GM12878 (cell line): ENCODE data around the gene NAA38. TPM values are rescaled to one million over a fixed set of nuclear protein-coding genes. Genes with fewer than 3 reads are reported as not detected.

Experiments used
- BHLHE40 ChIP-seq, 2 experiments: fragments of 450-650 bp in 1 of 2; IDR thresholded peaks; 2 replicates each; pipeline ENCODE4 v1.6.1; 2011 to 2017; ENCODE audit warnings: low read depth in 2 of 2, borderline replicate concordance in 1 of 2, improper control_type of control experiment in 1 of 2, low read length in 1 of 2, mild to moderate bottlenecking in 1 of 2
- BRCA1 ChIP-seq: IDR thresholded peaks from 2 replicates; pipeline ENCODE4 v1.6.1; 2011; ENCODE audit warnings: low read depth, low read length, improper control_type of control experiment
- CBX5 ChIP-seq: sonication (generic); IDR thresholded peaks from 2 replicates; pipeline ENCODE4 v1.6.1; 2016; ENCODE audit warnings: low read depth, moderate library complexity, mild to moderate bottlenecking, inconsistent platforms
- CTCF ChIP-seq, 3 experiments: IDR thresholded peaks in 2 of 3; conservative IDR thresholded peaks in 1 of 3; 2 replicates each; pipeline ENCODE4 v1.5.1; 2011; ENCODE audit warnings: low read depth in 3 of 3, low read length in 3 of 3, mild to moderate bottlenecking in 3 of 3, control low read depth in 2 of 3, moderate library complexity in 2 of 3, inconsistent platforms in 1 of 3, mixed read lengths in 1 of 3; ENCODE audit not compliant: control insufficient read depth in 2 of 3, insufficient read depth in 1 of 3; ENCODE audit errors: extremely low read depth in 1 of 3
- EP300 ChIP-seq, 2 experiments: fragments of 150-350 bp in 1 of 2; IDR thresholded peaks; 2 replicates each; pipeline ENCODE4 v1.6.1; 2011 to 2012; ENCODE audit warnings: low read depth in 2 of 2, low read length in 2 of 2, borderline replicate concordance in 1 of 2, improper control_type of control experiment in 1 of 2, inconsistent platforms in 1 of 2; ENCODE audit not compliant: control insufficient read depth in 1 of 2
- HDGF ChIP-seq: fragments of 450-650 bp; IDR thresholded peaks from 2 replicates; pipeline ENCODE4 v1.6.1; 2016; ENCODE audit warnings: antibody characterized with exemption
- IKZF1 ChIP-seq: fragments of 450-650 bp; conservative IDR thresholded peaks from 2 replicates; pipeline ENCODE4 v1.6.1; 2017; ENCODE audit warnings: antibody characterized with exemption, mild to moderate bottlenecking
- IRF5 ChIP-seq: fragments of 450-650 bp; IDR thresholded peaks from 2 replicates; pipeline ENCODE4 v1.6.1; 2017; ENCODE audit warnings: borderline replicate concordance
- LARP7 ChIP-seq: fragments of 450-650 bp; IDR thresholded peaks from 2 replicates; pipeline ENCODE4 v1.6.1; 2017; ENCODE audit warnings: mild to moderate bottlenecking
- MTA2 ChIP-seq: fragments of 450-650 bp; IDR thresholded peaks from 2 replicates; pipeline ENCODE4 v1.6.1; 2016; ENCODE audit warnings: low read depth, mild to moderate bottlenecking, moderate library complexity
- NBN ChIP-seq: fragments of 450-650 bp; IDR thresholded peaks from 2 replicates; pipeline ENCODE4 v1.6.1; 2016
- NFYB ChIP-seq: IDR thresholded peaks from 2 replicates; pipeline ENCODE4 v1.6.1; 2011; ENCODE audit warnings: low read depth, mild to moderate bottlenecking, low read length, improper control_type of control experiment, moderate library complexity; ENCODE audit not compliant: insufficient read depth
- PBX3 ChIP-seq: IDR thresholded peaks from 2 replicates; pipeline ENCODE4 v1.6.1; 2011; ENCODE audit warnings: mild to moderate bottlenecking, low read depth, low read length, moderate library complexity; ENCODE audit not compliant: insufficient replicate concordance
- PML ChIP-seq: IDR thresholded peaks from 2 replicates; pipeline ENCODE4 v1.6.1; 2012; ENCODE audit warnings: low read length, inconsistent platforms
- POLR2A ChIP-seq: IDR thresholded peaks from 2 replicates; pipeline ENCODE4 v1.6.1; 2011; ENCODE audit warnings: low read depth, mild to moderate bottlenecking, low read length
- POLR2AphosphoS2 ChIP-seq: IDR thresholded peaks from 2 replicates; pipeline ENCODE4 v1.6.1; 2011; ENCODE audit warnings: low read depth, mild to moderate bottlenecking, low read length, improper control_type of control experiment, moderate library complexity
- RCOR1 ChIP-seq: conservative IDR thresholded peaks from 2 replicates; pipeline ENCODE4 v1.6.1; 2012; ENCODE audit warnings: low read depth, low read length, improper control_type of control experiment
- RUNX3 ChIP-seq: IDR thresholded peaks from 2 replicates; pipeline ENCODE4 v1.6.1; 2012; ENCODE audit warnings: low read length, inconsistent platforms
- SIX5 ChIP-seq: IDR thresholded peaks from 2 replicates; pipeline ENCODE4 v1.6.1; 2011; ENCODE audit warnings: mild to moderate bottlenecking, low read depth, low read length, moderate library complexity; ENCODE audit not compliant: severe bottlenecking
- SMC3 ChIP-seq: IDR thresholded peaks from 2 replicates; pipeline ENCODE4 v1.6.1; 2011; ENCODE audit warnings: low read length, improper control_type of control experiment, borderline replicate concordance
- SRF ChIP-seq, 2 experiments: IDR thresholded peaks; 2 replicates each; pipeline ENCODE4 v1.6.1; 2011; ENCODE audit warnings: low read depth in 2 of 2, low read length in 2 of 2, mild to moderate bottlenecking in 1 of 2, moderate library complexity in 1 of 2
- TARDBP ChIP-seq: IDR thresholded peaks from 2 replicates; pipeline ENCODE4 v1.6.1; 2016; ENCODE audit warnings: borderline replicate concordance
- polyA plus RNA-seq, 11 experiments: library from polyadenylated mRNA; depleted of rRNA in 4 of 11; unstranded in 6 of 11; stranded (reverse) in 5 of 11; fragments of >200 nt; fragmentation: Nextera tagmentation in 4 of 11; fragmentation: Illumina TruSeq in 1 of 11; extraction: Ambion mirVana in 4 of 11; extraction: Trizol in 1 of 11; gene quantifications; 1 replicate in 1 of 11; 2 replicates in 10 of 11; pipeline versions ENCODE4 v1.2.1 to v1.2.3, GENCODE V29; 2011 to 2016; ENCODE audit warnings: inconsistent platforms in 2 of 11, missing spikeins in 2 of 11, low read depth in 1 of 11
- total RNA-seq, 4 experiments: library from RNA; depleted of rRNA in 3 of 4; stranded (reverse); fragments of >200 nt in 3 of 4; fragmentation: Illumina TruSeq in 1 of 4; extraction: Trizol in 1 of 4; gene quantifications; 2 replicates each; pipeline versions ENCODE4 v1.2.1 to v1.2.3, GENCODE V29; 2013 to 2021
- TF ChIP-seq, protein P1 (sequence below): IDR thresholded peaks from 2 replicates; pipeline ENCODE4 v1.6.1; 2011; ENCODE audit warnings: borderline replicate concordance, low read depth, mild to moderate bottlenecking, moderate library complexity, low read length; ENCODE audit not compliant: insufficient read depth, poor library complexity, severe bottlenecking

The NAA38 gene
- total and polyA plus RNA-seq, 10 of the 15 experiments (the other 5 are each of a cell fraction or from before 2014, with no cell fraction given) = 31.5 to 337 (median 215) TPM

DNA sequence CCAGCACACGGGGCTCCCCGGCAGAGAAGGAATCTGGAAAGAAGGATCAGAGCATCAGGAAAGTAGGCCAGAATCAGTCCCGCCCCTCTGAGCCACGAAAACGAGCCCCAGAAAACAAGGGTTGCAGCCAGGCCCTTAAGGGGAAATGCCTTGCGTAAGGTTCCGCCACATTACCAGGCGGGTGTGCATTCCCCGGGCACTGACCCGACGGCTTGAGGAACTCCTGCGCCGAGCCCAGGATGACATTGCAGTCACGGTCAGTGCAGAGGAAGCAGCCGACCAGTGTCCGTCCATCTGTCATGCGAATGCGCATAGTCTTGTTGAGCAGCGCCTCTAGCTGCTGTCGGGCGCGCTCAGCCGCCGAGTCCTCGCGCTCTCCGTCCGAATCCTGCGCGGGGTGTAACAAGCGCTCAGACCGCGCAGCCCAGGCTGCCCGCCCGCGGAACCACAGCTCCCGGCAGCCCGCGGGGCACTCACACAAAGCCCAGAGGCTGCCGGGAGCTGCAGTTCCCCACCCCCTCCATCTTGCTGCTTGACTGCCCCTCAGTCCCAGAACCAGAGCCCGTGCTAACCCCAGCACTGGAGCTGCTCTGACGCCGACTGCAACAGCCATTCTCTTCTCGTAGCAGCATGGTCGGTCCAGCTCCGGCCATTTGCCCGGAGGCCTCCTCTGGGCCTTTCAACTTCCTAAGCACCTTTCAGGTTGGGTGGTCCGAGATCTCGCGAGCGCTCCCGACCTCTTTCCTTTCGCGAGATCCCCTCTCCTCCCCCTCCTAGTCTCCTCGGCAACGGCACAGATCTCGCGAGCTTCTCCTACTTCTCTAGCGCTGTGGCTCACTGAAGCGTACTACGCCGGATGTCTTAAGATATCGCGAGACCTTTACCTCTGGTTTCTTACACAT is at the start of gene NAA38 (continued):
- 0 out of 4 replicates have a peak, but pooled peaks of 1 of the 2 experiments have one; percentile 0 for TF ChIP-seq SRF (IDR thresholded peaks at IDR 0.05; ENCODE audit: low read depth in 2 of 2, low read length in 2 of 2)
- no peak for TF ChIP-seq EP300 (IDR thresholded peaks at IDR 0.05; ENCODE audit: borderline replicate concordance in 1 of 2, control insufficient read depth in 1 of 2, low read depth in 2 of 2, low read length in 2 of 2)
- TF ChIP-seq CBX5 = 0 out of 2 replicates have a peak, but pooled peaks have one; percentile 17
- peak; percentile 92 for TF ChIP-seq SIX5
- peak; percentile 72 for TF ChIP-seq RUNX3
- TF ChIP-seq LARP7 = peak; percentile 75
- TF ChIP-seq IRF5 = peak; percentile 95
- TF ChIP-seq PML = 0 out of 2 replicates have a peak, but pooled peaks have one; percentile 3
- peak; percentile 16 to 71; a peak in 2 of 4 replicates for TF ChIP-seq BHLHE40 (IDR thresholded peaks at IDR 0.05; ENCODE audit: borderline replicate concordance in 1 of 2, low read depth in 2 of 2, low read length in 1 of 2)
- peak; percentile 97 for TF ChIP-seq BRCA1
- no peak for TF ChIP-seq PBX3
- TF ChIP-seq MTA2 = peak; percentile 11; the same call in 1 of the 2 replicates
- peak; percentile 30; the same call in 1 of the 2 replicates for TF ChIP-seq POLR2AphosphoS2
- peak; percentile 52; the same call in 1 of the 2 replicates for TF ChIP-seq TARDBP
- 0 out of 2 replicates have a peak, but pooled peaks have one; percentile 13 for TF ChIP-seq SMC3
- TF ChIP-seq CTCF (IDR thresholded peaks at IDR 0.05 in 2 of 3, conservative IDR thresholded peaks at IDR 0.05 in 1 of 3; ENCODE audit: control insufficient read depth in 2 of 3, extremely low read depth in 1 of 3, insufficient read depth in 1 of 3, low read depth in 3 of 3, low read length in 3 of 3) = peak in 2 of 3 experiments; percentile 48 to 69; a peak in 5 of 6 replicates
- peak; percentile 63 for TF ChIP-seq HDGF
- TF ChIP-seq NBN = peak; percentile 86
- TF ChIP-seq, protein P1, sequence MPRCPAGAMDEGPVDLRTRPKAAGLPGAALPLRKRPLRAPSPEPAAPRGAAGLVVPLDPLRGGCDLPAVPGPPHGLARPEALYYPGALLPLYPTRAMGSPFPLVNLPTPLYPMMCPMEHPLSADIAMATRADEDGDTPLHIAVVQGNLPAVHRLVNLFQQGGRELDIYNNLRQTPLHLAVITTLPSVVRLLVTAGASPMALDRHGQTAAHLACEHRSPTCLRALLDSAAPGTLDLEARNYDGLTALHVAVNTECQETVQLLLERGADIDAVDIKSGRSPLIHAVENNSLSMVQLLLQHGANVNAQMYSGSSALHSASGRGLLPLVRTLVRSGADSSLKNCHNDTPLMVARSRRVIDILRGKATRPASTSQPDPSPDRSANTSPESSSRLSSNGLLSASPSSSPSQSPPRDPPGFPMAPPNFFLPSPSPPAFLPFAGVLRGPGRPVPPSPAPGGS = peak; percentile 65
- peak; percentile 99 for TF ChIP-seq IKZF1
- TF ChIP-seq NFYB = no peak
- peak; percentile 99; the same call in 1 of the 2 replicates for TF ChIP-seq RCOR1
- TF ChIP-seq POLR2A = peak; percentile 76
